HFF-Myc (cell line): ENCODE measurements around the gene CDKAL1.

ENCODE experiments used
- DNase-seq: peaks from one replicate; pipeline ENCODE4 v3.0.0-alpha.2; 2011; ENCODE audit warnings: low read depth; ENCODE audit errors: extremely low read depth
- H3K4me3 ChIP-seq: replicated peaks from 2 replicates; pipeline ENCODE4 v1.5.1; 2011; ENCODE audit warnings: low read depth, mild to moderate bottlenecking, control low read depth, low read length
- CTCF ChIP-seq: IDR thresholded peaks from 2 replicates; pipeline ENCODE4 v1.5.1; 2012; ENCODE audit warnings: mild to moderate bottlenecking, low read depth, low read length, control low read depth; ENCODE audit errors: missing control alignments

CDKAL1 gene

GRCh38 chr6:20565342-20565741, 31.1 kb downstream of the CDKAL1 start:
- no peak overlapping the region for H3K4me3 ChIP-seq
- no peak for TF ChIP-seq CTCF
- DNase-seq = no peak

DNA sequence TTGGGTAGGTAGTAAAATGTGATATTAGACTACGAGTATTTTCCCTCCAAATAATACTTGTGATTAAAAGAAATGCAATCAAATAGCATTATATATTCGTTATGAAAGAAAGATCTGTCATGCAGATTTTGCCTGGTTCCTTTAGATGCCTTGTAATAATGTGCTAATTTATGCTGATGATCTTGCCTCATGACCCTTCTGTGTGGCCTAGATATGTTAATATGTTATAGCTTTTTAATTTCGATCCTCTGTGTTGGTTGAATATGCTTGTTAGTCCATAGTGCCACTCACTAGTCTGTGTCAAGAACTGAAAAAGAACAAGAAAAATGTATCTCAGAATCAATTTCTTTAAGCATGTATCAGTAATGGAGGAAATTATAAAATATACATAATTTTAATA, 31.9 kb downstream of the CDKAL1 start:
- no peak overlapping the region for H3K4me3 ChIP-seq
- no peak for DNase-seq
- TF ChIP-seq CTCF = no peak

DNA sequence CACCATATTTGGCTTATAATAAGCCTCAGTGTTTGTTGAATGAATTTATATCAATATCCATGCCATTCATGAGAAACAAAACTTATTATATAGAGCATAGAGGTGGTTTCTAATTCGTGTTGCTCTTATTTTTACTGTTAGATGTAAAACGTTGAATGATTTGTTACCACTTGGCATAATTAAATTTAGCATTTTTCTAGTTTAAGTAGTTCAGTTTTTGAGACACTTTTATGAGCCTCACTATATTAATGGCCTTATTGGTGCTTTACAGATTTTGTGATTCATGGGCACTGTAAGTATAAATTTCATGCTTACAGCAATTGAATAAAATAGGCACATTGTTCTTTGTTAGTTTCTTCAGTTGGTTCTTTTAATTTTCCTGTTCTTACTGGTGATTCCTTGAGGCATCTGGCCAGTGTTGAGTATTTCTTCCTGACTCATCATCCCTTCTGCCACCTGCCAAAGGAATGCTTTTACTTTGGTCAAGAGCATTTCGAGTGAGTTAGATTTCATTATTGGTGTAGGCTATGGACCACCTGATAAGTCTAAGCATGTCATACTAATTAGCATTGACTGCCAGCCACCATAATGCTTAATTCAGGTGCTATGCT, 34.8 kb downstream of the CDKAL1 start:
- no peak for TF ChIP-seq CTCF
- DNase-seq = no peak
- H3K4me3 ChIP-seq = no peak overlapping the region

DNA sequence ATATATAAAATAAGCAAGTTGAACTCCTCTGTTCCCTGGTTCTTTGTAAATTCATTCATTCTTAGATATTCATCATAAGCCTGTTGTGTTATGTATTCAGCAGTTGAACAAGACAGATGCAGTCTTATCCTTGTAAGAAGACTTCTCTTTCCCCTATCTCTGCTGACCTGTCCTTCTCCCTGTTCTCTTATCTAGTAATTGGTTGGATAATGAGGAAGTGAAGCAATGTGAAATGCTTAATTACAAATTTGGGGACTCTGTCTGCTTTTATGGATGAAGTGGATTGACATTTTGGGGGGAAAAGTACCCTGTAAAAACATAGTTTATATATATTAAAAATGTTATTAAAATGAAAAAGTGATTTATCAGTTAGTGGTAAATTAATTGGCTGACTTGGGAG, 37.0 kb downstream of the CDKAL1 start:
- DNase-seq = no peak
- TF ChIP-seq CTCF = no peak
- H3K4me3 ChIP-seq = no peak overlapping the region

DNA sequence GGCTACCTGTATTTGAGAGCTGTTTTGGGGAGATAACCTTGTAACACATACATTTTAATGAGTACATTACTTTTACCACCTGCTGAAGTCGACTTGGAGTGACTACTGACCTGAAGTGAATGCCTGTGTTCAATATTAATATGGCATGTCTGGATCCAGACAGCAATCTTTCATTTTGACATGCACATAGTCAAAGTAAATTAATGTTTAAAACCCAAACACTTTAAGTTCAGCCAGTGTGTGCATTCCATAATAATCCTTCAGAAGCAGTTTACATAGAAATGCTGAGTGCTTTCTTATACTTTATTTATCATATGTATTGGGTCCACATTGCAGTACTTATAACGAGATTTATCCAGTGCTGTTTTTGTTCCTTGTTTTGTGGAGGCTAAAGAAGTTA, 38.0 kb downstream of the CDKAL1 start:
- DNase-seq = no peak
- TF ChIP-seq CTCF = no peak
- no peak overlapping the region for H3K4me3 ChIP-seq

DNA sequence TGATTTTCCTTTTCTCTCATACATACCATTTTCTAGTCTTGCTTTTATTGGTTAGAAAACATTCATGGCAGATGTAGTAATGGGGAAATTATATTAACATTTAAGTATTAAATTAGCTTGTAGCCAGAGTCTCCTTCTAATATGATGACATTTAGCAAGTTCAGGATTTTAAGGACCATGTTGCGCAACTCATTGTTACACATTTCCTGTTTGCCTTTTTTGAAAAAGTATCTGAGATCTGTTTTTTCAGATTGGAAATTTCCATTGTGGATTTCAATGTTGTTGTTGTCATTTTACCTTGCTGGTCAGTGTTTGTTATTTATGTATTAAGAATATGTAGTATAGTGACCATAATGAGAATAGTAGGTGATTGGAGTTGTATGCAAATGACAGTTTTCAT, 38.7 kb downstream of the CDKAL1 start:
- no peak for TF ChIP-seq CTCF
- DNase-seq = no peak
- H3K4me3 ChIP-seq = no peak overlapping the region

DNA sequence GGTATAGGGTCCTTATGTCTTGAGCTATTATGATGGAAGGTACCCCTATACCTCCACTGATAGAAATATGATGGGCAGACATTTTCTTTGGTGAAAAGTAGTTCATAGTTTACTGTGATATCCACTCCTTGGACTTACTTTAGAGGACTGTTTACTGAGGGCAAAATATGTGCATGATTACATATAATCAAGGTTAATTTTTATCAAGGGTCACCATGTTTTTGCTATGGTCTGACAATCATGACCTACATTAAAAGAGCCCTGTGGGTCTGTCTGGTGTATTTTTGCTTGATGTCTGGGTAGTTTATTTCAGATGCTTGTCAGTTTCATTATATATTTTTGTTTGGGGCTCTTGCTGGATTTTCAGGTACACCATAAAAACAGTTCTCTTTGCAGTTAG, 40.1 kb downstream of the CDKAL1 start:
- no peak for TF ChIP-seq CTCF
- DNase-seq = no peak
- no peak overlapping the region for H3K4me3 ChIP-seq
